SU-DHL-6 (cell line): ENCODE results near the gene OBSL1.

Experiments
- CTCF ChIP-seq: fragments of 200-600 bp; sonication (generic); IDR thresholded peaks from one replicate; pipeline ENCODE4 v1.5.1; 2017; ENCODE audit warnings: antibody characterized with exemption, mild to moderate bottlenecking, low read length, moderate library complexity; ENCODE audit not compliant: insufficient read depth, poor library complexity, severe bottlenecking
- EZH2phosphoT487 ChIP-seq: fragments of 200-600 bp; sonication (generic), shearing (Covaris generic); conservative IDR thresholded peaks from 2 replicates; pipeline ENCODE4 v1.6.1; 2018; ENCODE audit warnings: mild to moderate bottlenecking, antibody characterized with exemption, low read length, moderate library complexity, mixed read lengths

GRCh38 chr2:219512524-219513216 is 58.7 kb downstream of the OBSL1 start:
- TF ChIP-seq CTCF: no peak
- TF ChIP-seq EZH2phosphoT487: no peak
